Measurements from ENCODE around the gene CDK18.

DNA sequence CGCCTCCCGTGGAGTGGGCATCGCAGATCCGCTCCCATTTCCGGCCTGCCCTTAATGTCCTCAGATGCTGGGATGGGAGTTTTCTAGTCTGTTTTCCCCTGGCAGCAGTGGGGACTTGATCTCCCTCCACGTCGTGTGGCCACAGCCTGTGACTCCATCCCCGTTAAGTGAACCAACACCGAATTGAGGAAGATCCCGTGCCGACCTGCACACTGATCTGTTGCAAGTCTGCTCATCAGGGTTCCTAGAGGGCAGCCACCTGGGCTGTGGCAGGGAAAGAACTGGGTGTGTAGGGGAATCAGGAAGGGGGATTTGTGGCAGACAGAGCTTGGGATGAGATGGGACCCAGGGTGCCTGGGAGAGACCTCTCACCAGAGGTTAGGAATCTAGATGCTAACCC lies 23.3 kb upstream of the CDK18 start:
- TF ChIP-seq ASH2L (IDR thresholded peaks at IDR 0.05; ENCODE audit: borderline replicate concordance, low read depth) (no peak), RFX5 (IDR thresholded peaks at IDR 0.05; ENCODE audit: low read depth, low read length) (no peak)
- TF ChIP-seq, protein P1, sequence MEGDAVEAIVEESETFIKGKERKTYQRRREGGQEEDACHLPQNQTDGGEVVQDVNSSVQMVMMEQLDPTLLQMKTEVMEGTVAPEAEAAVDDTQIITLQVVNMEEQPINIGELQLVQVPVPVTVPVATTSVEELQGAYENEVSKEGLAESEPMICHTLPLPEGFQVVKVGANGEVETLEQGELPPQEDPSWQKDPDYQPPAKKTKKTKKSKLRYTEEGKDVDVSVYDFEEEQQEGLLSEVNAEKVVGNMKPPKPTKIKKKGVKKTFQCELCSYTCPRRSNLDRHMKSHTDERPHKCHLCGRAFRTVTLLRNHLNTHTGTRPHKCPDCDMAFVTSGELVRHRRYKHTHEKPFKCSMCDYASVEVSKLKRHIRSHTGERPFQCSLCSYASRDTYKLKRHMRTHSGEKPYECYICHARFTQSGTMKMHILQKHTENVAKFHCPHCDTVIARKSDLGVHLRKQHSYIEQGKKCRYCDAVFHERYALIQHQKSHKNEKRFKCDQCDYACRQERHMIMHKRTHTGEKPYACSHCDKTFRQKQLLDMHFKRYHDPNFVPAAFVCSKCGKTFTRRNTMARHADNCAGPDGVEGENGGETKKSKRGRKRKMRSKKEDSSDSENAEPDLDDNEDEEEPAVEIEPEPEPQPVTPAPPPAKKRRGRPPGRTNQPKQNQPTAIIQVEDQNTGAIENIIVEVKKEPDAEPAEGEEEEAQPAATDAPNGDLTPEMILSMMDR (IDR thresholded peaks at IDR 0.05 in 2 of 3, conservative IDR thresholded peaks at IDR 0.05 in 1 of 3; ENCODE audit: control insufficient read depth in 2 of 3, extremely low read depth in 1 of 3, insufficient read depth in 1 of 3, low read depth in 3 of 3, low read length in 3 of 3), result no peak
- TF ChIP-seq, protein P2, sequence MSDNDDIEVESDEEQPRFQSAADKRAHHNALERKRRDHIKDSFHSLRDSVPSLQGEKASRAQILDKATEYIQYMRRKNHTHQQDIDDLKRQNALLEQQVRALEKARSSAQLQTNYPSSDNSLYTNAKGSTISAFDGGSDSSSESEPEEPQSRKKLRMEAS (IDR thresholded peaks at IDR 0.05; ENCODE audit: low read depth, low read length), result no peak

All from GM12878 (cell line).